Colon (tissue), 2 donors: ENCODE measurements around the gene ADAMTS7.
"Not testable (repeated sequence)": the region's sequence is repeated elsewhere in the genome, so short reads cannot be mapped to it uniquely, and the experiment has no call there.

ENCODE experiments used
- FAIRE-seq: peaks from 2 replicates; lab custom pipeline; 2012; peaks lifted over from hg19 to GRCh38; lab: Jason Lieb, UNC
- donor health status: control.
- donor health status: control.

Gene ADAMTS7

DNA sequence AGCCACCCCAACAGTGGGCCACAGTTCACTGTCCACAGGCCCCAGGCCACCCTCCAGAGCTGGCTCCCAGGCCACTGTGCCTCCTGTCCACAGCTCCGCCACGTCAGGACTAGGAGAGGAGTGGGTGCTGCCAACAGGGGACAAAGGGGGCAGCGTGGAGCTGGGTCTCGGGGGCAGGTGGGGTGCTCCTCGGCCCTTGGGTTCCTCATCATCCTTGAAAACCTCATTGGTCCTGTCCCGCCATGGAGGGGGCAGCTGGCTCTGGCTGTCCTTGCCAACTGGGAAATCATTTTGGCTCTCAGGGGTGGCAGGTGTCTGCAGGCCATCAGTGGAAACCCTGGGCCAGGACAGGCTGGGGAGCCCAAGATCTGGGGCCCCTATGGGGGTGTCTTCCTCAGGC is 45.2 kb downstream of the ADAMTS7 start:
- FAIRE-seq, result no peak

DNA sequence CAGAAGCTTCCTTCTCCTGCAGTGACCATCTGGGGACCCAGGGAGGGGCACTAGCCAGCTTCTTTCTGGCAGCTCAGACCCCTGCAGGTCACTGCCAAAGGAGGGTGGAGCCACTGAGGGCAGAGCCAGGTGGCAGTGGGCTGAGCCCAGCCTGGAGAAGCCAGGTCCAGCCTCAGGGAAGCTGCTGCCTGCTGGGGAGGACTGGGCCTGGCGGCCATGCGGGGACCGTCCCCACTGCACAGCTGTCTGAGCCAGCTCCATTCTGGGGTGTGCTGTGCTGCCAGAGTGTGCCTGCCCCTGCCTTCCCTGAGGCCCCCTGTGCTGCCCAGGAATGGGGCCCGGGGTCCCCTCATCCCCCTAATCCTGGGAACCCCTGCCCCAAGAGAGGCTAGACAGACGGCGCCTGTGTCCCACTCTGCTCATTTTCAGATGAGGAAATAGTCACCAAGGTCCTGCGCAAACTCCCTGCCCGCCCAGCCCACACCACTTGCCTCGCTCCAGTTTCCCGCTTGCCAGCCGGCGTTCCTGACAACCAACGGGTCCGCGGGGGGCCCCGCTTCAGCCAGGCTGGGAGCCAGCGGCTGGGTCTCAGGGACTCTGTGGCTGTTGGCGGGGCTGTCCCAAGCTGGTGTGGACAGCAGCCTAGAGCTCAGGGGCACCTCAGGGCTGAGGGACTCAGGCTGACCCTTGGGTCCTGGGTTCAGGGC is 46.0 kb downstream of the ADAMTS7 start:
- not testable (repeated sequence) for FAIRE-seq

DNA sequence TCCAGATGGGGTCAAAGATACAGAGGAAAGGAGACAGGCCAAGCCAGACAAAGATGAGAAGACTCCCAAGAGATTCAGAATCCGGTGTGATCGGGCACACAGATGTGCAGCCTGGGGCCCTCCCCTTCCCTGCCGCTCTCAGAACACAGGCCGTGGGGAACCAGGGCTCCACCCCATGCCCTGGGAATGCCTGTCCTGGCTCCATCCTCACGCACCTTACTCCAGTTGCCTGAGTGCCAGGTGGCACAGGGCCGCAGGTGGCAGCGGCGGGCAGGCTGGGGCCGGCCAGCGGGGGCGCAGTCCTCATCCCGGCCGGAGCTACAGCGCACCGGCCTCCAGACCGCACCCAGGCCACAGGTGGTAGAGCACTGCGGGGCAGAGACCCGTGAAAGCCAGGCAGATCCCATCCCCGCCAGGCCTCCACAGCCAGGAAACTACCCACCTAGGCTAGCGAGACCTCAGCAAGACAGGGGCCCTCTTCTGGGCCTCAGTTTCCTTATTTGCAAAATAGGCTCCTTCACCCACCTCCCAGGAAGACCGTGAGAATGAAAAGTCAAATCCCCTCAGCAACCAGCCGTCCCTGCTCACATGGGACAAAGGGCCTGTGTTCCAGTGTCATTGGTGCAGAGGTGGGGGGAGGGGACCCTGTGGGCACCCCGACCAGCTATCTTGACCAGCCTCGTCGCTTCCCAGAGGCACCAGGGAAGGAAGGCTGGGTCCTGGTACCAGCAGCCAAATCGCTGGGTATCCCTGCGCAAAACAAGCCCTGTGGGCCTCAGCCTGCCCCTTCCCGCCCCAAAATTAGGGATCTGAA is 46.7 kb downstream of the ADAMTS7 start:
- FAIRE-seq, result not testable (repeated sequence)

DNA sequence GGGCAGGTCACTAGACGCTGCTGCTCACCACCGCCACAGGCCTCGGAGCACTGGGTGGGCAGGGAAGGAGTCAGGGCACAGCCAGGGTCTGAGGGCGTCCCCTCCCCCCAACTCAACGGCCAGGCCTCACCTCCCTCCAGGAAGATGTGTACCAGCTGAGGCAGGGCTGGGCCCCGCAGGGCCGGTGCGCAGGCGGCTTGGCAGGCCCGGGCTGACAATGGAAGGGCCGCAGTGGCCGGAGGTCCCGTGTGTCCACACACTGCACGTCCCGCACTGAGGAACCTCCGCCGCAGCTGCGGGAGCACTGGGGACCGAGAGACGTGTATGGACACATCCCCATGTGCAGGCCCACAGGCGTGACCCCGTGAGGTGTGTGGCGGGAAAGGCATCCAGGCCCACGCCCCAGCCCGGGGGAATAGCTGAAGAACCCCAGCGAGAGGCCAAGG is 47.4 kb downstream of the ADAMTS7 start:
- FAIRE-seq, result no peak

DNA sequence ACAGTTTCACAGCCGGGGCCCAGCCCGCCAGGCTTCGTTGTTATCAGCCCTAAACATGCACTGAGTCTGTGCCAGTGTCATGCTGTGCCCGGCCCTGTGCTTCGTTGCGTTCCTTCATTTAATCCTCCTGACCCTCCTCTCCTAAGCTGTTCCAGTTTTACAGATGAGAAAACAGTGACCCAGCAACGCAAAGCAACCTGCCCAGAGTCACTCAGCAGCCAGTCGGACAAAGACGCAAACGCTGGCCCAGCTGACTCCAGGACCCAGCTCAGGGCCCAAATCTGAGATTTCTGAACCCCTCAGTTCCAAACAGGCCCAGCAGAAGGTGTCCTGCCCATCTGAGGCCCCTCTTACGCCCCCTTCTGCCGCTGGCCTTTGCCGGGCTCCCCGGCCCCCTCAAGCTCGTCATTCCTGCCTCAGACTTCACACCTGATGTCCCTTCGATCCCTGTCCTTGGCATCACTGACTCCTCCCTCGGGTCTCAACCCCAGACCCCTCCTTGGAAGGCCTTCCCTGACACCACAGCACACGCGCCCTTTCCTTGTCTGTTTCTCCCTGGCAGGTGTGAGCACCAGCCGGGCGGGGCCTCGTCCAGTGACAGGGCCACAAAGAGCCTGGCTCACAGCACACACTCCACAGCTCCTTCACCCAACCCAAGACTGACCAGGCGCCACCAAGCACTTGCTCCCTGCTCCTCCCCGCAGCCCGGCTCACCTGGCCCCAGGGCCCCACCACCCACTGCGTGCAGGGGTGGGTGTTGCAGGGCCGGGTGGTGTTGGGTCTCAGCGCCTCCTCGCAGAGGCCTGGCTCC is 48.1 kb downstream of the ADAMTS7 start:
- FAIRE-seq, result no peak

DNA sequence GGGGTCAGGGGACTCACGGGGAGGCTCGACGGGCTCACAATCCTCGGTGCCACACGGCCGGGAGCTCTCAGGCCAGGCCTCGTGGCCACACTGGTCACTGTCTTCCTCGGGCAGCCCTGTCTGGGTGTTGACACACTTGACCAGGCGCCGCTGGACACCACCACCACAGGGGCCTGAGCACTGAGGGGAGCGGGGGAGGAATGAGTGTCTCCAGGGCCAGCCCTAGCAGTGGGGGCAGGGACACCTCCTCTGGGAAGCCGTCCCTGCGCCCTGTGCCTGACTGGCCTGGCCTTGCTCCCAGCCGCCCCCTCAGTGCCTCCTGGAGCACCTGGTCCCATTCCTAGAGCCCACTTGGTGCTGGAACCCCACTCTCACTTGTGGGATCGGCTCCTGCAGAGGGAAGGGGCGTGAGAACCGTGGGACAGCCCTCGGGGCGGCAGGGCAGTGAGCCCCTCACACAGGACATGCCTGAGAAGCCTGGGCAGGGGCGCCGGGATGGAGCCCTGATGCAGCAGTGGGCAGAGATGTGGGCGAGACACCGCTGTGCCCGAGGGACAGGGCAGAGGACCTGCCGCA is 48.8 kb downstream of the ADAMTS7 start:
- not testable (repeated sequence) for FAIRE-seq

DNA sequence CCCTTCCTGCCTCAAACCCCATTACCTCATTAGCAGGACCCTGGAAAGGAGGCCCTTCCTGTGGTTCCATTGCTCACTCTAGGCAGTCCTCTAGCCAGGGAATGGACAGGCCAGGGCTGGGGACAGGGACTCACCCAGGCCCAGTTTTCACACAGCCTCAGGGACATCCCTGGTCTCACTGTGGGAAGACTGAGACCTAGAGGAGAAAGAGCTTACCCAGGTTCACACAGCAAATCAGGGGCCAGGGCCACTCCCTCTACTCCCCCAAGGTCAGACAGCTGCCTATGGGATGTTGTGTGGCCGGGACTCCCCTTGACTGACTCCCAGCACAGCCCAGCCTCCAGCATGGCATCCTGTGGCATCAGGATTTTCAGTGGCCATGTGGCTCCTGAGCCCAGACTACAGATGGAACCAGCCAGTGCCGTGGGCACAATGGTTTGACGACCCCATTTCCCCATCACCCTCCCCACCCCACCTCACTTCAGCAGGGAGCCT is 49.3 kb downstream of the ADAMTS7 start:
- FAIRE-seq, result no peak

DNA sequence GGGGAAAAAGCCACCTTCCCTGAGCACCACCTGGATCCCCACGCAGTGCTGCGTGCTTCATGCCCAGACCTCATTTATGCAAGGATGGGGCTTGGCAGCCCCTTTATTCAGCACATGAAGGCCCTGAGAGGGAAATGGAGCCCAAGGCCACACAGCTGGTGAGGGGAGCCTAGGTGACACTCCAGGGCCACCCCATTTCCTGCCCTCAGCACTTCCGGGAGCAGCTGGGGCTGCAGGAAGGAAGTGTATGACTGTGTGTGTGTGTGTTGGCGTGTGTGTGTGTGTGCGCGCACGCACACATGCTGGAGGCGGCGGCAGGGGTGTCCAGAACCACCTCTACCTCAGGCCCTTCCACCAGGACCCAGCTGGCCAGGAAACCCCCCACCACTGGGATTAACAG is 49.8 kb downstream of the ADAMTS7 start:
- not testable (repeated sequence) for FAIRE-seq

DNA sequence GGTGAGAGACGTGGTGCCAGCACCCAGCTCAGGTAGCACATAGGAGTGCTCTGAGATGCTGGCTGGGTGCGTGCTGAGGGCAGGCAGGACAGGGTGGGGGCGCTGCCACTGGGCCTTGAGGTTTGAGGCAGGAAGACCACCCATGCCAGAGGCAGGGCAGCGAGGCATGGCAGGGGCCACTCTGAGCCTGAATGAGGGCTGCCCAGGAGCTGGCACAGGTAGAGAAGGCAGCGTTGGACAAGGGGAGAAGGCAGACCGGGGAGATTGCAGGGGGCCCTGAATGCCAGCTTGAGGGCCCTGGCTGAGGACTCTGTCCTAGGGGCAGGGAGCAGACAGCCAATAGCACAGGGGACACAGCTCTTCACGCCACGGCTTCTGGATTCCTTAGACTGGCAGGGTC is 50.2 kb downstream of the ADAMTS7 start:
- no peak for FAIRE-seq

DNA sequence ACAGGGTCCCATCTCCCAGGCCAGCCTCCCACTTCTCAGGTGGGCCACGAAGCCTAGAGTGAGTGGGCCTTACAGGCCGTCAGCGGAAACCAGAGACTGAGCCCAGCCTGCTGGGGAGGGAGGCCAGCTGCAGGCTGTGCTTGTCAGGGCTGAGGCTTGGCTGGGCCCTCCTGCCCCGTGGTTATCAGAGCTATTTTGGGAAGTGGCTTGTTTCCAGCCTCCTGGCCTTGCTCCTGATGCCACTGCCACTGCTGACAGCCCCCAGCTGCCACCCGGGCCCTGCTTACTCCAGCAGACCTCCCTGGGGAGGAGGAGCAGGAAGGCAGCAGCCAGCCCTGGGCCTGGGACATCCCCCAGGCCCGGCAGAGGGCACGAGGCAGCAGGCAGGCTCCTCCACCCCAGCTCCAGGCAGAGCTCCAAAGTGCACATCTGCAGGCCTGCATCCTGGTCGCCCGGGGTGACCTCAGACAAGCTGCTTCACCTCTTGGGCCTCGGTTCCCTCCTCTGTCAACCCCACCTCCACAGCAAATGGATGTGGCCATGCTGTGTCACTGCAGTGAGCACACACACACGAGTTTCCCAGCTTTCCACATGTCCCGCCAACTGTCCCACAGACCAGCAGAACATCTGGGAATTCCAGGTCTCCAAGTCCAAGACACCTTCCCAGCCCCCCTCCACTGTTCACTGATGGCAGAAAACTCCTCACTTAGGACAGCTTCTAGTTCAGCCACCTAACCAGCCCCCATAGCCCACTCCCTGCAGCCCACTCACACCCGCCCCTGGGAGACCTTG is 51.0 kb downstream of the ADAMTS7 start:
- FAIRE-seq, result not testable (repeated sequence)

DNA sequence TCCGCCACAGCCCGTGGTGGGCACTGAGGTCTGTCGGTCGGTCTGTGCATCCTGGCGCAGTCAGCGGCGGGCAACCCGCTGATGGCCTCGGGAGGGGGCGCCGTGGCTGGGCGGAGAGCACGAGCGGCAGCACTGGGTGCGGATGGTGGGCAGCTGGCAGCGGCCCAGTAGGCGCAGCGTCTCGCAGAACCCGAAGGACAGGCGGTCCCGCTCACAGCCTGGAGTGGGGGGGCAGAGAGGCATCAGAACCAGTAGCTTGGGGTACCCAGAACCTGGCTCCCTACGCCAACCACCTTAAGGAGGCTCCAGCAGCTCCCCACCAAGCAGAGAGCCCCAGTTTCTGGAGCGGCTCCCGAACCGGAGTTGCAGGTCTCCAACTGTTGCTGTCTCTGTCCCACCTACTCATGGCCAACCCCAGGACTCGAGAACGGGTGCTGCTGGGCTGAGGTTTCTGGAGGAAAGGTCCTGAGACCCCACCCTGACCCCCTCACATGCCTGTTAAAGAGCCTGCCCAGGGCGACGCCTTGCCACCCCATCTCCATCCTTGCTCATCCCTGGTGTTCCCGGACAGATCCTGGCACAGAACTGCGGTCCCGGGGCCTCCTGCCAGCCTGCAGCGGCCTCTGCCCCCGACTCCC is 51.8 kb downstream of the ADAMTS7 start:
- not testable (repeated sequence) for FAIRE-seq

DNA sequence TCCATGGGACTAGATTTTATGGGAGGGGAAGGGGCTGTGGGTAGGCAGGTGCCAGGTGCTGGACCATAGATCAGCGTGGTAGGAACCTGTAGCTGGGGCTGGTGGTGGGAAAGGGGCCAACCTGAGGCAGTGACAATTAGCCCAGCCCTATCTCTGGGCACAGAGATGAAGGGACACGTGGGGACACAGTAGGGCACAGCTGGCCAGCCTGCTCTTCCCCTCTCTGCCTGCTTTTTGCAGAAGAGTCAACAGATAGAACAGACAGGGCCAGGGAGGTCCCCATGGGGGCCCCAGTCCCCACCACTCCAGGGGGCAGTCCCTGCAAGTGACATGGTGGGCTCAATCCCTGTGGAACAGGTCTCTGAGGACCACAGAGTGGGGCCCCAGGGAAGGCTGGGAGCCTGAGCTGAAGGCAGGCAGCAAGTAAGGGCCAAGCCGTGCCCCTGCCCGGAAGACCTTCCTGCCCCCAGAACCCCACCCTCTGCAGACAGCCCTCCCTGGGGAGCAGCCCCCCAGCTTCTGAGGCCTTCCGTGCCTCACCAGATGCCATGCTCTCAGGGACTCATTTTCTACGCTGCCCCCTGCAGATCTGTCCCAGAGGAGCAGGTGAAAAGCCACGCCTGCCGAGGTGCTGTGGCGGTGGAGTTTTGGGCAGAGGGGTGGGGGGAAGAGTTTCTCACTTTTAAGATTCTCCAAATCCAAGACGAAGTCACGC is 52.6 kb downstream of the ADAMTS7 start:
- FAIRE-seq, result not testable (repeated sequence)

DNA sequence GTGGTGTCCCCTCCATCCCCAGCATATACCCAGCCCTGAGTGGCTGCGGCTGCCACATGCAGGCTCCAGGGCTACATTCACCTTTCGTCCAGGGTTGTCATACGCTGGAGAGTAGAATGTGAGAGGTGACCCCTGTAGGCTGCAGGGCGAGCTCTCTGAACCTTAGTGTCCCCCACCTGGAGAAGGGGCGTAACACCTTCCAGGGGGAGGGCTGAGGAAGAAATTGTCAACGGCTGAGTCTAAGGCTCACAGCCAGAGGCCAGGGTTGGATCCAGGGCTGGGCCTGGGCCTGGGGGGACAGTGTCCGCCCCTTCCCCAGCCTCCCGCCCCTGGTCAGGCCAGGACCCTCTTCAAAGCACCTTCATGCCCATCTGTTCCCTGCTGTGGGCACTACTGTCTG is 53.2 kb downstream of the ADAMTS7 start:
- FAIRE-seq, result not testable (repeated sequence)

DNA sequence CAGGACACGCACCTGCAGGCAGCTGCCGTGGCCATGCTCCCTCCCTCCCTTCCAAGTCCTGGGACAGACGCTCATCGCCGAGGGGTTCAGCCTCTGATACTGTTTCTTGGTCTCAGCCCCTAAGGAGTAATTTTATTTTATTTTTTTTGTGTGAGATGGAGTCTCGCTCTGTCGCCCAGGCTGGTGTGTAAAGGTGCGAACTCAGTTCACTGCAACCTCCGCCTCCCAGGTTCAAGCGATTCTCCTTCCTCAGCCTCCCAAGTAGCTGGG is 53.7 kb downstream of the ADAMTS7 start:
- no peak for FAIRE-seq

DNA sequence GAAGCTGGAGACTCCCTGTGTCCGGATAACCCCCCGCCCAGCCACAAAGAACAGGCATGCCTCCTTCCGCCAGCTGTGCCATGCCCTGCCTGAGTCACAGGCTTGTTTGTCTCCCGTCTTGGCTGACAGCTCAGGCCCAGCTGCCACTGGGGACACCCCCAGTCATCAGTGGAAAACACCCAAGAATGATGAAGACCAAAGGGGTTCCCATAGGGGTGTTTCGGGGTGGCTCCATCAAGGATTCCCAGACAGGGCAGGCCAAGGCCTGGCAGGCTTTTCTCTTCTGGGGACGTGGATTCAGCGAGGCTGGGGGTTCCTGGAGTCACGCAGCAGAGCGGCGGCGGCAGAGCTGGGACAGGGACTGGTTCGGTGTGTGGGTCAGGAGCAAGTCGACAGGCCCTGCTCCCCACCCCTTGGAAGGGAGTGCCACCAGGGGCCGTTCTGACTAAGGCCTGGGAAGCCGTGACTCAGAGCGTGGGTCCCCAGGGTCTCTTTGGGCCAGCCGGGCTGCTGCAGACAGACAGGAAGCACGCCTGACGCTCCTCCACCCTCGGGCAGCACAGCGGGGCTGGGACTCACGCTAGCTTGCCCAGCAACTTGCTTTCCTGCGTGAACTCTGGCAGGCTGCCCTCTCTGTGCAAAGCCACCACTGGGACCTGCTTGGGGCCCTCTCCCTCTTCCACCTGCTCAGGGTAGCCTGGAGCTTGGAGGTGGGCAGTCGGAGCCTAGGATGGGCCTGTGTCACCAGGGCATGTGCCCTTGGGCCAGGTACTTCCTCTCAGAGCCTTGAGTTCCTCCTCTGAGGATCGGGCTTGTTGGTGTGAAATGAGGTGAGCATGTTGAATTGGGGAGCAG is 54.3 kb downstream of the ADAMTS7 start:
- not testable (repeated sequence) for FAIRE-seq

DNA sequence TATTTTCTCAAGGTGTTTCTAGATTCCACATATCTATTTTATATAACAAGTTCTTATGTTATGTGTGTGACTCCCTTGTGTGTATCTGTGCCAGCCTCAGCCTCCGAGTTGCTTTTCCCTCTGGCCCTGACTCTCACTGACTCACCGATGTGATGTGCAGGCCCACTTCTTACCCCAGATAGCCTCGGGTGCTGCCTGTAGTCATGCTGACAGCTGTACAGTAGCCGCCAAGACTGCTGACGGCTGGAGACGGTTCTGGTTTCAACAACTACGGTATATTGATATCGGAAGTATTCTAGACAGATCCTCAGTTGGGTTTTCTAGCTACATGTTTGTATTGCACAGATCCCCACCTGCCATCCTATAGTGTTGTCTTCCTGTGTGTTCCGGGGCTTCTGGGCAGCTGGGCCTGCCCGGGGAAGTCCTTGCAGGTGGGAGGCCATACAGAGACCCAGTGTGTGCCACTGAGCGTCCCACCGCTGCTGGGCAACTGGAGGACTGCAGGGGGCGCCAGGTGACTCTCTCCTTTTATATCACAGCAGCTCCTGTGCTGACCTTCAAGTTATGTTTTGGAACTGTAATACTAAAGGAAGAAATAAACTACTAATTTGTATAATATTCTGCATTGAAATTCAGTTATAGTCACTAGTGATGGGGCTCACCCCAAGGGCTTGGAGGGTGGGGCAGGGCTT is 55.2 kb downstream of the ADAMTS7 start:
- not testable (repeated sequence) for FAIRE-seq

DNA sequence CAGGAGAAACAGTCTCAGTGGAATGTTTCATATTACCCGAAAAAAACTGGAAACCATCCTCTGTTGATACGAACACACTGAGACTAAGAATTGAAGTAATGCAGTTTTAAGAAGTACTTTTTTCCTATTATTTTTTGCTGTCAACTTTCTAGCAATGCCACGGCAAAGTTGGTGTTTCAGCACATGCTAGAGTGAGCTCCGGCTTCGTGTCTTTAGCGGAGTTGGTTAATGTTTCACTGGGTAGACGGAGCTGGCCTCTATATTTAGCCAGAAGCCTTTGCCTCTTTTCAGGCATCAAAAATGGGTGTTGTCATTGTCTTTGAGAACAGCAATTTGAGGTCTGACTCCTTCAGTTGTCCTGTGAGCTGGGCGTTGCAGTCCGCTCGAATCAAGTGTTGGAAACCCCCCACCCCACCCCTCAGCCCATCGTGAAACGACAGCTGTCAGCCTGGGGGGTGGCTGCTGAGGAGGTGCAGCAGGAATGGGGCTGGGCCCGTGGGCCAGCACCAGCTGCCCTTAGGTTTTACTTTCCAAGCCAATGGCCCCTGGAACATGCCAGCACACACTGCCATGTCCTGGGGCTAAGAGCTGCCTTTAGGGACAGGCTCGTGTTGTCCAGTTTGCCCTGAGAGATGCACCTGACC is 56.5 kb downstream of the ADAMTS7 start:
- not testable (repeated sequence) for FAIRE-seq
